HG03460 (cell line): ENCODE measurements around the gene DZIP3.
"Not testable (repeated sequence)": the region's sequence is repeated elsewhere in the genome, so short reads cannot be mapped to it uniquely, and the experiment has no call there.

Experiments used
- ATAC-seq: cut with Tn5 transposase; IDR thresholded peaks from one replicate; pipeline ENCODE4 v1.9.1; 2021; ENCODE audit not compliant: unreplicated experiment

Gene DZIP3

DNA sequence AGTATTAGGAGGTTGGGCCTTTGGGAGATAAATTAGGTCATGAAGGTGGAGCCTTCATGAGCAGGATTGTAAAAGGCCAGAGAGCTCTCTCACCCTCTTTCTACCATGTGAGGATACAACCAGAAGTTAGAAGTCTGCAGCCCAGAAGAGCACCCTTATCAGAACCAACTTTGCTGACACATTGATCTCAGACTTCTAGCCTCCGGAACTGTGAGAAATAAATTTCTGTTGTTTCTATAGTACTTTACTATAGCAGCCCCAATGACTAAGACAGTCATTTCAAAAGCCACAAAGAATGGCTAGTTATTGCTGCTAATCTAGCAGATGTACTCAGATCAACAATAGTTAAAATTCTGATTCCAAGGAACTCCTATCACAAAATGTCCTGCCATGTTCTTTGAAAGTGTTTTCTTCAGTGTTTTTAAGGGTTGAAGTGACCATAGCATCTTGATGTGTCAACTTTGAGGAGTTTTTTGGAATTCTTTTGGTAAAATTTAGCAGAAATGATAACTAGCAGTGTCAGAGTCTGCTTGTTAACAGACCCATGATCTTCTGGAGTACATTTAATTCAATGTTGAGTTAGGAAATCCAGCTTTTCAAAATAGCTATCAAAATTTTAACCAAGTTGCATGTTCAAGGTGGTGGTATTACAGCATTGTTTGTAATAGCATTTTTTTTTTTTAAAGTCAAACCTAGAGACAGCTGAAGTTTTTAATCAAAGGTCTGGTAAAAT, 10.3 kb downstream of the DZIP3 start:
- ATAC-seq = no peak

DNA sequence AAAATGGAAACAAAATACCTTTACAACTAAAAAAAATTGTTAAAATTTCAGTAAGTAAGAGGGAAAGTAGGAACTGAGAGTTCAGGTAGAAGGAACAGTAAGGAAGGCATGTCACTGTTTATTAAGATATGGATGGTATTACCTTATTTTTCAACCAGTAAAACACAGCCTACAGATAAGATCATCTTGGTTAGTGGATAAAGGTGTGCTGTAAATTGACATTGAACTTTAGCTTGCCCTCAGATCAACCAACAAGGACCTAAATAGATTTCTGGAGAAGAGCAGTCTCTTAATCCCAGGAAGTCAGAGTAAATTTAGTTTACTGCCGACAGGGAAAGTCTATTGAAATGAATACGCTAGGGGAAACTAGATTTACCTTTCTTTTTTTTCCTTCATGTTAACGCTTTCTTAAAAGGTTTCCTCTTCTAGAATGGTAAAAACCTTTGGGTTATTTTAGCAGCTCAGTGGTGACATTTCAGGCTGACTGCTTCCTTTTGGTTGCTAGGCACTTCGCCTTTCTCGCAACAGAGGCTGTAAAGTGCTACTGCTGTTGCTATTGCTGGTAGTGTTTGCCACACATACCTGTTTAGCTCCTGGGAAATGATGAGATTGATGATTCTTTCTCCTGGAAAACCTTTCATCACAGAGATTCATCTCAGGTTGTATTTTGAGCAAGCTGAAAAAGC, 12.9 kb downstream of the DZIP3 start:
- ATAC-seq = peak; percentile 70

DNA sequence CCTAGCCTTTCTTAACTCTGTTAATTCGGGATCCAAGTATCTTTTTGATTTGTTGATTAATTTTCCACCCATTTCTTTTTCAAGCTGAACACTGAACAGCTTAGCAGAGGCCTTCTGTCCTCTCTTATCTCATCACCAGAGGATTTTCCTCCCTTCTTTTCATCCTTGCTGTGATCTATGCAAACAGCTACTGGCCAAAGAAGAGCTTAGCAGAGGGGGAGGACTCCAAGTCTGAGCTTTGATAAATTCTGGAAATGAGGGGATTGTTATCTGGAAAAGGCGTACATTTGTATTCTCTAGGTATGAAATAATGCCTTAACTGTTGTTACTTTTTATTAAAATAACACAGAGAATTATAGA, 13.4 kb downstream of the DZIP3 start:
- no peak for ATAC-seq

- ATAC-seq = no peak
Measured at GRCh38 chr3:108603691-108604090, 14.2 kb downstream of the DZIP3 start.

- ATAC-seq = no peak
Measured at GRCh38 chr3:108605028-108605427, 15.5 kb downstream of the DZIP3 start.

- ATAC-seq = no peak
Measured at GRCh38 chr3:108605491-108605890, 16.0 kb downstream of the DZIP3 start.

- no peak for ATAC-seq
Measured at GRCh38 chr3:108608750-108609149, 19.2 kb downstream of the DZIP3 start.

- no peak for ATAC-seq
Measured at GRCh38 chr3:108610651-108611050, 21.1 kb downstream of the DZIP3 start.

DNA sequence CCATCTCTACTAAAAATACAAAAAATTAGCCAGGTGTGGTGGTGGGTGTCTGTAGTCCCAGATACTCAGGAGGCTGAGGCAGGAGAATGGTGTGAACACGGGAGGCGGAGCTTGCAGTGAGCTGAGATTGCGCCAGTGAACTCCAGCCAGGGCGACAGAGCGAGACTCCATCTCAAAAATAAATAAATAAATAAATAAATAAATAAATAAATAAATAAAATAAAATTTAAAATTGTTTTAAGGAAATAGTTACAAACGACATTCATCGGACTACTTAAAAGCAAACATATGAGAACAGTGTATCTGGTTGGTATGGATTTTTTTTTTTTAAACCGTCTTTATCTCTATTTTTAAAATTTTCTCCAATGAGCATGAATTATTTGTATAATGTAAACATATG, 26.6 kb downstream of the DZIP3 start:
- not testable (repeated sequence) for ATAC-seq

DNA sequence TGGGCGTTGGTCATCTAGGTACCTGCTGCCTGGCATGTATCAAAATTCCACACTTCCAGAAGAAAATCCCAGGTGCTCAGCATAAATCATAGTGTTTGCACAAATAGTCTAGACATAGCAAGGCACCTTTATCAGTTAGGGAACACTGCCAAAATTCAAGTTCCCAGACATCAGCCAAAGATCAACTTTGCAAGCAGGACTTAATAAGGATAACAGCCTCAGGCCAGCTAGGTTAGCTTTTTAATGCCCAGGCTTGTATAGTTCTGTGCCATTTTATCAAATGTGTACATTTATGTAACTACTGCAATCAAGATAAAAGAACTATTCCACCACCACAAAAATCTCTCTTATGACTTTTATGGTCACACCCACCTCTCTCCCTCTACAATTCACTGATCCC, 30.7 kb downstream of the DZIP3 start:
- ATAC-seq = no peak

DNA sequence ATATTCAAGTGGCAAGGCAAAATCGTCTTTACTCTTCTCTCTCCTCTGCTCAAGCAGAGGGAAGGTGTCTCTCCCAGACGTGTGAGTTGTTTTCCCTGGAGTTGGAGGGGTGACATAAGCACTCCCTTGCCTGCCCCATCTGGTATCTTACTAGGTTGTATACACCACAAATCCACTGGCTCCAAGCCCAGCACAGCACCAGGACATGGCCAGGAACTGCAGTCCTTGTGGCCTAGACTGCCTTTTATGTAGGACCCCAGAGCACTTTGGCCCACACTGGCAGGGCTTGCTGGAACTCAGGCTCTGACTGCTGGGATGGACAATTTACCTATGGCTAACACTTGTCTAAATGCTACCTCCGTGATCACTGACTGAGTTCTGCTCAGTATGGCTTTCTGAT, 34.0 kb downstream of the DZIP3 start:
- no peak for ATAC-seq

- no peak for ATAC-seq
Measured at GRCh38 chr3:108629974-108630373, 40.5 kb downstream of the DZIP3 start.

GRCh38 chr3:108642526-108642925, 53.0 kb downstream of the DZIP3 start:
- ATAC-seq = no peak

DNA sequence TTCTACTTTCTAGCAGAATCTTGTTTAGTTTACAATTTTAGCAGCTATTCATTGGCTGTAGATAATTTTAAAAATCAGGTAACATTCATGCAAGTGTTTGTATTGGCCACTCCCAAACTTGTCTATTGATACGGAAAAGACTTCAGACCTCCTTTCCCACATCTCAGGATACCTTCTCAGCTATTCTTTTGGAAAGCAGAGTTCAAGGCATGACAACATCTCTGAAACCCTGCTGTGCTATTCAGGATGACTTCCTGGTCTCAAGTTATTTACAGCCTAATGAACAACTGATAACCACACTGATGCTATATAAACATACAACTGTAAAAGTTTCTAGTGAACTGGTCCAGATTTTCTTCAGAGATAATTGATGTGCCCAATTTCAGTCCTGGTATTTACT, 55.8 kb downstream of the DZIP3 start:
- ATAC-seq = no peak

DNA sequence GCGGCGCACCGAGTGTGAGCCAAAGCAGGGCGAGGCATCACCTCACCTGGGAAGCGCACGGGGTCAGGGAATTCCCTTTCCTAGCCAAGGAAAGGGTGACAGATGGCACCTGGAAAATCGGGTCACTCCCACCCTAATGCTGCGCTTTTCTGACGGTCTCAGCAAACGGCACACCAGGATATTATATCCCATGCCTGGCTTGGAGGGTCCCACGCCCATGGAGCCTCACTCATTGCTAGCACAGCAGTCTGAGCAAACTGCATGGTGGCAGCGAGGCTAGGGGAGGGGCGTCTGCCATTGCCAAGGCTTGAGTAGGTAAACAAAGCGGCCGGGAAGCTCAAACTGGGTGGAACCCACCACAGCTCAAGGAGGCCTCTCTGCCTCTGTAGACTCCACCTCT, 66.1 kb downstream of the DZIP3 start:
- not testable (repeated sequence) for ATAC-seq

GRCh38 chr3:108661699-108662098, 72.2 kb downstream of the DZIP3 start:
- ATAC-seq = no peak

- ATAC-seq = peak; percentile 74
Measured at GRCh38 chr3:108662142-108662738, 72.7 kb downstream of the DZIP3 start.

DNA sequence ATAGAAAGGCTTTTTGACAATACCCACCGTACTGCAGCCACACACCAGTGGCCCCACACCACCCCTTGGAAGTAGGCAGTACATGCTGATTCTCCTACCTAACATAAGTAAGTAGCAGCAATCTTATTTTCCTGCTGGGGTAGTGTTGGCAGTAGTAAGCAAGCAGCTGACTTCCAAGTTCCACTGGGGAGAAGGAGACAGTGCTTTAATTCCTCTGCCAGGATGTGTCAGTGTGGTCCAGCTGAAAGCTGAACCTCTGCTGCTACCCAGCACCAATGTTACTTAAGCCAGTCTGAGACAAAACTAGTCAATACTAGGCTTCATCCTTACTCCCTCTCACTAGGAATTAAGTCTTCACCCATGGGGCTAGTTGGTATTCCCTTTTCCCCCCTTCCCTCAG, 74.7 kb downstream of the DZIP3 start:
- no peak for ATAC-seq

- ATAC-seq = no peak
Measured at GRCh38 chr3:108667312-108667711, 77.8 kb downstream of the DZIP3 start.

GRCh38 chr3:108669208-108669607, 79.7 kb downstream of the DZIP3 start:
- ATAC-seq = no peak

- ATAC-seq = no peak
Measured at GRCh38 chr3:108672701-108673100, 83.2 kb downstream of the DZIP3 start.

GRCh38 chr3:108673988-108674661, 84.6 kb downstream of the DZIP3 start:
- ATAC-seq = no peak
